Measurements from ENCODE around the gene RAMACL.
"Not testable (repeated sequence)": the region's sequence is repeated elsewhere in the genome, so short reads cannot be mapped to it uniquely, and the experiment has no call there.

DNA sequence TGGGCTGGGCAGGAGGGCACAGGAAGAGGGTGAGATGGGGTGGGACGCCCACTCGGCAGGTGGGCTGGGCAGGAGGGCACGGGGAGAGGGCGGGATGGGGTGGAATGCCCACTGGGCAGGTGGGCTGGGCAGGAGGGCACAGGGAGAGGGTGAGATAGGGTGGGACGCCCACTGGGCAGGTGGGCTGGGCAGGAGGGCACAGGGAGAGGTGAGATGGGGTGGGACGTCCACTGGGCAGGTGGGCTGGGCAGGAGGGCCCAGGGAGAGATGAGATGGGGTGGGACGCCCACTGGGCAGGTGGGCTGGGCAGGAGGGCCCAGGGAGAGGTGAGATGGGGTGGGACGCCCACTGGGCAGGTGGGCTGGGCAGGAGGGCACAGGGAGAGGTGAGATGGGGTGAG is 4.7 kb downstream of the RAMACL start:
- not testable (repeated sequence) for TF ChIP-seq CTCF (conservative IDR thresholded peaks at IDR 0.05; ENCODE audit: low read depth, low read length); RAD21 (IDR thresholded peaks at IDR 0.05; ENCODE audit: low read length); POLR2A (IDR thresholded peaks at IDR 0.05; ENCODE audit: low read depth, low read length); MXI1 (IDR thresholded peaks at IDR 0.05; ENCODE audit: borderline replicate concordance, low read depth, low read length)

Measured in IMR-90 (cell line).